Heart right ventricle (tissue), 16 donors: ENCODE data around the gene ATP8B3. TPM values are rescaled to one million over a fixed set of nuclear protein-coding genes. Genes with fewer than 3 reads are reported as not detected.

Source experiments
- ATAC-seq, 8 donors: fragments of 200-7000 bp; cut with Tn5 transposase; one replicate each; pipeline ENCODE4 v1.9.1; 2020; ENCODE audit warnings: mild to moderate bottlenecking in 8 of 8, moderate library complexity in 8 of 8, moderate number of reproducible peaks in 1 of 8
- DNase-seq, 2 donors: peaks; one replicate each; pipeline ENCODE4 v3.0.0-alpha.2; 2020
- H3K27ac ChIP-seq, 10 donors: fragments of 200-600 bp; sonication (generic) in 2 of 10; one replicate each; pipeline versions ENCODE4 v1.5.0 to v1.8.0; 2020 to 2022; ENCODE audit warnings: mild to moderate bottlenecking in 3 of 10
- H3K27me3 ChIP-seq, 7 donors: fragments of 200-600 bp; one replicate each; pipeline ENCODE4 v1.8.0; 2021 to 2022; ENCODE audit warnings: mild to moderate bottlenecking in 2 of 7
- H3K36me3 ChIP-seq, 9 donors: fragments of 200-600 bp; sonication (generic) in 1 of 9; one replicate each; pipeline versions ENCODE4 v1.5.0 to v1.8.0; 2020 to 2022; ENCODE audit warnings: mild to moderate bottlenecking in 2 of 9
- H3K4me1 ChIP-seq, 9 donors: fragments of 200-600 bp; sonication (generic) in 1 of 9; one replicate each; pipeline versions ENCODE4 v1.5.0 to v1.8.0; 2020 to 2022; ENCODE audit warnings: mild to moderate bottlenecking in 4 of 9
- H3K4me3 ChIP-seq, 10 donors: fragments of 200-600 bp; sonication (generic) in 2 of 10; one replicate each; pipeline versions ENCODE4 v1.5.0 to v1.8.0; 2020 to 2022; ENCODE audit warnings: mild to moderate bottlenecking in 7 of 10, moderate library complexity in 2 of 10
- H3K9me3 ChIP-seq, 11 donors: fragments of 200-600 bp in 10 of 11; sonication (generic) in 2 of 11; one replicate each; pipeline versions ENCODE4 v1.5.0 to v1.8.0; 2013 to 2022; ENCODE audit warnings: mild to moderate bottlenecking in 2 of 11, control low read depth in 1 of 11, moderate library complexity in 1 of 11
- CTCF ChIP-seq, 9 donors: fragments of 200-600 bp; sonication (generic) in 2 of 9; IDR thresholded peaks; one replicate each; pipeline versions ENCODE4 v1.5.0 to v1.8.0; 2021 to 2022; ENCODE audit warnings: antibody characterized with exemption in 9 of 9, mild to moderate bottlenecking in 5 of 9, moderate library complexity in 1 of 9
- WGBS, 2 donors: extraction: QIAGEN DNeasy Blood & Tissue Kit; methylation state at CpG; one replicate each; pipeline ENCODE4 v1.1.7; 2013; ENCODE audit warnings: inconsistent platforms in 1 of 2; 5-methylcytosine and 5-hydroxymethylcytosine counted together
- intact Hi-C, 10 donors: fragments of 100-400 bp; cut with DNase I; formaldehyde crosslinking; loops; one replicate each; pipeline versions ENCODE4 v1.11.1 to v1.14.2; 2022
- polyA plus RNA-seq, 2 donors: library from polyadenylated mRNA; stranded (reverse); fragments of 200-250 nt; gene quantifications; one replicate each; pipeline ENCODE4 v1.2.3, GENCODE V29; 2013
- total RNA-seq, 10 donors: library from RNA; stranded (reverse); fragmentation: NEBNext Ultra II Directional in 3 of 10; extraction: Animal tissue kit (Norgen Biotek cat#: 25700) in 3 of 10; gene quantifications; one replicate each; pipeline versions ENCODE4 v1.2.1 to v1.2.4, GENCODE V29; 2021 to 2023
- donor health status: Arrhythmogenic right ventricular cardiomyopathy.
- donor health status: ischemic (EF 13 %, LVEDD 7.1; RV severe dilation, severe dysfunction).
- donor health status: healthy with polysubstance abuse.
- donor health status: DM: no; HTN: yes; CAD: no.
- donor health status: DM: no; HTN: no; CAD: no.
- donor health status: ischemic (EF 25% LVEDD 6.9; RV normal size, moderate dysfunction).
- donor health status: ischemic (EF 25% LVEDD 5.7; RV mildly dilated, moderate dysfunction).
- donor health status: healthy.
- donor health status: DM: yes; HTN: yes; CAD: no.
- donor health status: Ischemic cardiomyopathy.
- donor health status: ischemic (EF 35%, LVEDD 5.7; RV mildly dilated, moderate dysfunction).
- donor health status: nonischemic (EF 11% LVEDD 7.7; RV severe dilation, severe dysfunction).
- donor health status: DM: yes; HTN: yes; CAD: no.
- donor health status: PGD.
- donor health status: ischemic (EF 29% LVEDD 5.4; RV normal size, mild dysfunction).
- donor health status: nonischemic (EF 23%, LVEDD 6.1; RV moderate dilation, normal function).

The ATP8B3 gene
- total and polyA plus RNA-seq, 12 donors = 0.13 to 3.4 (median 0.52) TPM

- peaks cover 0 to 26% (median 0%) of the 10 kb centered on the region in 9 donors for H3K36me3 ChIP-seq
- peak overlapping the region in 9 of 10 donors; percentile 47 to 84 (median 77) for H3K27ac ChIP-seq
- TF ChIP-seq CTCF (IDR thresholded peaks at IDR 0.05) = no peak
- peak overlapping the region in 5 of 10 donors; percentile 31 to 55 (median 49) for H3K4me3 ChIP-seq
- intact Hi-C loops = no loop called here
- no peaks in the 10 kb centered on the region for H3K27me3 ChIP-seq
- WGBS, 2 donors = 60 to 67% methylated on average over 25 of the region's 25 CpGs
- ATAC-seq = peak in 1 of 8 donors; percentile 10
- H3K4me1 ChIP-seq = peaks cover 13 to 91% (median 74%) of the 10 kb centered on the region in 9 donors
- no peaks in the 10 kb centered on the region for H3K9me3 ChIP-seq
- no peak for DNase-seq
Observed at GRCh38 chr19:1839658-1840540, 27.8 kb upstream of the ATP8B3 start.

- peak; percentile 59 to 98 (median 88) for TF ChIP-seq CTCF (IDR thresholded peaks at IDR 0.05)
- H3K4me1 ChIP-seq = peaks cover 10 to 87% (median 52%) of the 10 kb centered on the region in 9 donors
- H3K36me3 ChIP-seq = peaks cover 0 to 19% (median 0%) of the 10 kb centered on the region in 9 donors
- peak in 6 of 8 donors; percentile 6 to 35 (median 11) for ATAC-seq
- H3K4me3 ChIP-seq = no peak overlapping the region
- DNase-seq = no peak
- peak overlapping the region in 1 of 10 donors; percentile 10 for H3K27ac ChIP-seq
- intact Hi-C loops = no loop called here
- 37% methylated on average over 23 of the region's 23 CpGs for WGBS, 2 donors
- no peaks in the 10 kb centered on the region for H3K27me3 ChIP-seq
- H3K9me3 ChIP-seq = no peaks in the 10 kb centered on the region
Observed at GRCh38 chr19:1837625-1838105, 25.6 kb upstream of the ATP8B3 start.

GRCh38 chr19:1837222-1837565 is 25.1 kb upstream of the ATP8B3 start:
- no peak overlapping the region for H3K27ac ChIP-seq
- DNase-seq = no peak
- peaks cover 0 to 21% (median 0%) of the 10 kb centered on the region in 9 donors for H3K36me3 ChIP-seq
- peaks cover 6 to 82% (median 48%) of the 10 kb centered on the region in 9 donors for H3K4me1 ChIP-seq
- 71 to 74% methylated on average over 11 of the region's 11 CpGs for WGBS, 2 donors
- intact Hi-C loops = no loop called here
- no peak for TF ChIP-seq CTCF (IDR thresholded peaks at IDR 0.05)
- H3K27me3 ChIP-seq = no peaks in the 10 kb centered on the region
- no peaks in the 10 kb centered on the region for H3K9me3 ChIP-seq
- ATAC-seq = no peak
- H3K4me3 ChIP-seq = no peak overlapping the region

GRCh38 chr19:1836458-1837221 is 24.6 kb upstream of the ATP8B3 start:
- intact Hi-C loops = no loop called here
- Histone ChIP-seq H3K4me3 (no peak overlapping the region), H3K27me3 (no peaks in the 10 kb centered on the region), H3K27ac (no peak overlapping the region), H3K36me3 (peaks cover 0 to 23% (median 0%) of the 10 kb centered on the region in 9 donors), H3K4me1 (peaks cover 5 to 78% (median 45%) of the 10 kb centered on the region in 9 donors), H3K9me3 (no peaks in the 10 kb centered on the region)
- 84 to 86% methylated on average over 30 to 31 of the region's 31 CpGs for WGBS, 2 donors
- TF ChIP-seq CTCF (IDR thresholded peaks at IDR 0.05) = no peak
- DNase-seq (no peak), ATAC-seq (no peak)
